GM18505 (cell line): Measurements from ENCODE around the gene DLK1.

Experiments used
- ATAC-seq: cut with Tn5 transposase; IDR thresholded peaks from one replicate; pipeline ENCODE4 v1.9.1; 2021; ENCODE audit not compliant: unreplicated experiment
- POLR2A ChIP-seq: IDR thresholded peaks from 4 replicates; pipeline ENCODE4 v1.6.1; 2011; ENCODE audit warnings: borderline replicate concordance; ENCODE audit not compliant: insufficient read depth, insufficient read length; ENCODE audit errors: extremely low read depth

The DLK1 gene

GRCh38 chr14:100712490-100712889 is 14.2 kb upstream of the DLK1 start:
- no peak for TF ChIP-seq POLR2A
- no peak for ATAC-seq

GRCh38 chr14:100713705-100714104 is 13.0 kb upstream of the DLK1 start:
- no peak for TF ChIP-seq POLR2A
- no peak for ATAC-seq

- ATAC-seq = no peak
- TF ChIP-seq POLR2A = no peak
Measured at GRCh38 chr14:100714258-100714892, 12.3 kb upstream of the DLK1 start.

- TF ChIP-seq POLR2A = no peak
- ATAC-seq = no peak
Measured at GRCh38 chr14:100715332-100715731, 11.4 kb upstream of the DLK1 start.

GRCh38 chr14:100715803-100716202 is 10.9 kb upstream of the DLK1 start:
- TF ChIP-seq POLR2A = no peak
- ATAC-seq = no peak

GRCh38 chr14:100717386-100717785 is 9.3 kb upstream of the DLK1 start:
- no peak for ATAC-seq
- TF ChIP-seq POLR2A = no peak

- no peak for ATAC-seq
- TF ChIP-seq POLR2A = no peak
Measured at GRCh38 chr14:100719976-100720520, 6.6 kb upstream of the DLK1 start.

- no peak for TF ChIP-seq POLR2A
- no peak for ATAC-seq
Measured at GRCh38 chr14:100721568-100721967, 5.1 kb upstream of the DLK1 start.

- ATAC-seq = no peak
- TF ChIP-seq POLR2A = no peak
Measured at GRCh38 chr14:100722367-100722766, 4.3 kb upstream of the DLK1 start.

- no peak for TF ChIP-seq POLR2A
- ATAC-seq = no peak
Measured at GRCh38 chr14:100723135-100723829, 3.4 kb upstream of the DLK1 start.

- no peak for TF ChIP-seq POLR2A
- no peak for ATAC-seq
Measured at GRCh38 chr14:100723830-100724437, 2.8 kb upstream of the DLK1 start.

- TF ChIP-seq POLR2A = no peak
- ATAC-seq = no peak
Measured at GRCh38 chr14:100724536-100724935, 2.2 kb upstream of the DLK1 start.

GRCh38 chr14:100725587-100726387 is 905 bp upstream of the DLK1 start:
- no peak for ATAC-seq
- TF ChIP-seq POLR2A = no peak
